SK-N-MC (cell line): ENCODE measurements around the gene HMOX1.
"Not testable (repeated sequence)": the region's sequence is repeated elsewhere in the genome, so short reads cannot be mapped to it uniquely, and the experiment has no call there.

Experiments used
- DNase-seq: peaks from one replicate; pipeline ENCODE4 v3.0.0-alpha.2; 2011; ENCODE audit warnings: low read depth, low spot score
- H3K27ac ChIP-seq: fragments of 200-600 bp; sonication (generic); 2 replicates; pipeline ENCODE4 v1.5.1; 2016; ENCODE audit warnings: mixed run types
- H3K36me3 ChIP-seq: fragments of 200-600 bp; sonication (generic); 2 replicates; pipeline ENCODE4 v1.6.1; 2017; ENCODE audit warnings: antibody characterized with exemption, low read length, mixed read lengths; ENCODE audit not compliant: insufficient read depth
- H3K4me3 ChIP-seq: fragments of 200-600 bp; sonication (generic); 2 replicates; pipeline ENCODE4 v1.5.1; 2016
- H3K9ac ChIP-seq: fragments of 200-600 bp; sonication (generic); 2 replicates; pipeline ENCODE4 v1.8.0; 2017; ENCODE audit warnings: mixed run types, mixed read lengths; ENCODE audit not compliant: insufficient read length
- H3K9me3 ChIP-seq: fragments of 200-600 bp; sonication (generic); 2 replicates; pipeline ENCODE4 v1.6.1; 2017; ENCODE audit warnings: low read depth, mild to moderate bottlenecking, antibody characterized with exemption, low read length, moderate library complexity, mixed read lengths
- EZH2 ChIP-seq: fragments of 200-600 bp; sonication (generic); IDR thresholded peaks from one replicate; pipeline ENCODE4 v1.6.1; 2017; ENCODE audit warnings: antibody characterized with exemption
- FOXP2 ChIP-seq: optimal IDR thresholded peaks from 2 replicates; pipeline ENCODE3; 2011; ENCODE audit warnings: mild to moderate bottlenecking, moderate library complexity; ENCODE audit not compliant: insufficient read depth; ENCODE audit errors: extremely low read length, control extremely low read depth
- POLR2AphosphoS5 ChIP-seq: IDR thresholded peaks from 2 replicates; pipeline ENCODE4 v1.6.1; 2012; ENCODE audit warnings: mild to moderate bottlenecking, low read depth, low read length, borderline replicate concordance

Gene HMOX1

DNA sequence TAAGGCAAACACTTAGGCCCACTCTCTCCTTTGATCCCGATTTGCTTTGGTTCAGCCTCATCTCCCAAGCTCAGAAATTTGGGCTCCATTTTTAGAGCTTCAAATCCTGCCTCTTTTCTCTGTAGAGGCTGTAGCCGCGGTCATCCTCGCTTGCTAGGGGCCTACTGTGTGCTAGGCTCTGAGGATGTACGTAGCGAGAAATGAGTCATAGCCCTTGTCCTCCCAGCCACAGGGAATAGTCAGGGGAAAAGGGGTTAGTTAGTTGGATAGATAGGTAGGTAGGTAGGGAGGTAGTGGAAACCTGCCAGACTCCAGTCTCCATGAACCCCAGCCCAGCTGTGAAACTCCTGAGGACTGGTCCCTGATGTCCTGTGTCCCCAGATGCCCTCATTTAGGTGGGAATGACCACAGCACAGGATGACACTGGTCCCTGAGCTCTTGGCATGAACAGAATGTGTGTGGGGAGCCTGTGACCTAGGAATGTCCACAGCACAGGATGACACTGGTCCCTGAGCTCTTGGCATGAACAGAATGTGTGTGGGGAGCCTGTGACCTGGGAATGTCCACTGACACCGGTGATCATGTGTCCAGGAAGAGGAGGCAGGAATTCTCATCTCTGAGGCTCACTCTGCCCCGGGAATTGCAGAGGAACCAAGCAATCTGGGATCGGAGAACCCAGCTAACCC, 21.4 kb upstream of the HMOX1 start:
- Histone ChIP-seq H3K9me3 (no peaks in the 10 kb centered on the region), H3K9ac (no peak overlapping the region), H3K36me3 (no peaks in the 10 kb centered on the region), H3K4me3 (no peak overlapping the region), H3K27ac (no peak overlapping the region)
- TF ChIP-seq EZH2 (no peak), POLR2AphosphoS5 (no peak), FOXP2 (no peak)
- no peak for DNase-seq

DNA sequence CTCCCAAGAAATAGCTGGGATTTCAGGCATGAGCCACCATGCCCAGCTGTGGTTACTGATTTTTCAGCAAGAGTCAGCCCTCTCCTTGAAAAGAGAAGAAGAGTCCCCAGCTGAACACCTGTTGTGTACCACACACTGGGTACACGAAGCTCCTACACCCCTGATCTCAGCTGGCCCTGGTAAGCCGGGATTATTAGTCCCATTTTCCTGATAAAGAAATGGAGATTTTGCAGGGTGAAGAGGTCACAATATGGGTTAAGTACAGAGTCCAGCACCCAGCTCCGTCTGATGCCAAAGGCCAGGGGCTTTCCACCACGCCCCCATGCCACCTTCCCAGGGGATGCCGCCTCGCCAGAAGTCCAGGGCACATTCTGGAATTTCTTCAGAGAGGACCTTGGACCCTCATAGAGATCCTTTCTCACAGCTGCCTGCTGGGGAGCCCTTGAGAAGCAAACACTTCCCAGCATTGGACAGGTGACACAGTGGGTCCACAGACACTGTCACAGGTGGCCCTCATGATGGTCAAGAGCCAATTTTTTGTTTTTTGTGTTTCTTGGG, 19.8 kb upstream of the HMOX1 start:
- no peak overlapping the region for H3K4me3 ChIP-seq
- no peak overlapping the region for H3K9ac ChIP-seq
- no peak for TF ChIP-seq EZH2
- no peak for TF ChIP-seq POLR2AphosphoS5
- no peak for TF ChIP-seq FOXP2
- DNase-seq = no peak
- H3K27ac ChIP-seq = no peak overlapping the region
- no peaks in the 10 kb centered on the region for H3K9me3 ChIP-seq
- no peaks in the 10 kb centered on the region for H3K36me3 ChIP-seq

DNA sequence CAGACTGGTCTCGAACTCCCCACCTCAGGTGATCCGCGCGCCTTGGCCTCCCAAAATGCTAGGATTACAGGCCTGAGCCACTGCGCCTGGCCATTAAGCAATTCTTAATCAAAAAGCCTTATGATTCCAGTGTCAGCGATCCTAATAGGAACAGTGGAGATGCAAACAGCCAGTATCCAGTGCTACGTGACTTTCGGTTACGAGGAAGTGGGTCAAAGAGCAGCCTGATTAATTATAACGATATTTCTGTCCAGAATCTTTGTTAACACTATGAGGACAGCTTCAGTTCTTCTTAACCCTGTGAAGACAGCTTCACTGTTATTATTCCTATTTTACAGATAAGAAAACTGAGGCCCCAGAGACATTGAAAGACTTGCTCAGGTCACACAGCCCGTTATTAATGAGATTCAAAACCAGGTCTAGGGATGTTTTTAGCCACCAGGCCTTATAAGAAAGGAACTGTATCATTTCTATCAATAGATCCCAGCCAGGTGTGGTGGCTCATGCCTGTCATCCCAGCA, 17.3 kb upstream of the HMOX1 start:
- Histone ChIP-seq H3K4me3 (no peak overlapping the region), H3K27ac (no peak overlapping the region), H3K36me3 (no peaks in the 10 kb centered on the region), H3K9me3 (no peaks in the 10 kb centered on the region), H3K9ac (no peak overlapping the region)
- no peak for TF ChIP-seq FOXP2
- no peak for TF ChIP-seq POLR2AphosphoS5
- TF ChIP-seq EZH2 = no peak
- no peak for DNase-seq

DNA sequence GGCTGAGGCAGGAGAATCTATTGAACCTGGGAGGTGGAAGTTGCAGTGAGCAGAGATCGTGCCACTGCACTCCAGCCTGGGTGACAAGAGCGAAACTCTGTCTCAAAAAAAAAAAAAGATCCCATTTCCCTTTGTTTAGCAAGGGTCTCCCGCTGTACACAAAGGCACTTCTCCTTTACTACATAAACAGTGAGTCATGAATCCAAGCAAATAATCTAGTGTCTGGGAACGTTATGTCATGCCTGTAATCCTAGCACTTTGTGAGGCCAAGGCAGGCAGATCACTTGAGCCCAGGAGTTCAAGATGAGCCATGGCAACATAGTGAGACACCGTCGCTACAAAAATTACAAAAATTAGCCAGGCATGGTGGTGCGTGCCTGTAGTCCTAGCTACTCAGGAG, 16.7 kb upstream of the HMOX1 start:
- DNase-seq, H3K36me3 ChIP-seq, H3K27ac ChIP-seq, H3K9me3 ChIP-seq, H3K4me3 ChIP-seq, H3K9ac ChIP-seq: not testable (repeated sequence)

DNA sequence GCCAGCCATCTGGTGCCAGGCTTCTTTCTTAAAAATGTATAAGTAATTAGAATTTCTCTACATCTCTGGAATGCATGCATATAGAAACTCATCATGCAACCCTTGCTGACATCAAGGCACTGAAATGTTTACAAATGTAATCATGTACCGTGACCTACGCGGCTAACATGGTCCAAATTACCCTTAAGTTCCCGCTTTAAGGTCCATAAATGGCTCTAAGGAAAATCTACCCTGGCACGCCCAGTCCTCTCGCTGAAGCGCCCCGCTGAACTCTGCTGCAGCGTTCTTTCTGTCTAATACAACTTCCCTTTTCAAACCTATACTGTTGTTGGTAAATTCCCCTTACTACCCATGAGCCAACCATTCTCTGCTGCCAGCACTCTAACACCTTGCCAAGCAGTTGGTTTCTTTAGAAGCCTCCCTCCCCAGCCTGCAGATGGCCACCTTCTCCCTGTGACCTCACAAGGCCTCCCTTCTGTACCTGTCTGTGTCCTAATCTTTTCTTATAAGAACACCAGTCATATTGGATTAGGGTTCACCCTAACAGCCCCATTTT, 13.5 kb upstream of the HMOX1 start:
- Histone ChIP-seq H3K36me3 (no peaks in the 10 kb centered on the region), H3K27ac (no peak overlapping the region), H3K9me3 (no peaks in the 10 kb centered on the region), H3K9ac (no peak overlapping the region), H3K4me3 (no peak overlapping the region)
- no peak for DNase-seq
- no peak for TF ChIP-seq EZH2
- no peak for TF ChIP-seq POLR2AphosphoS5
- no peak for TF ChIP-seq FOXP2

DNA sequence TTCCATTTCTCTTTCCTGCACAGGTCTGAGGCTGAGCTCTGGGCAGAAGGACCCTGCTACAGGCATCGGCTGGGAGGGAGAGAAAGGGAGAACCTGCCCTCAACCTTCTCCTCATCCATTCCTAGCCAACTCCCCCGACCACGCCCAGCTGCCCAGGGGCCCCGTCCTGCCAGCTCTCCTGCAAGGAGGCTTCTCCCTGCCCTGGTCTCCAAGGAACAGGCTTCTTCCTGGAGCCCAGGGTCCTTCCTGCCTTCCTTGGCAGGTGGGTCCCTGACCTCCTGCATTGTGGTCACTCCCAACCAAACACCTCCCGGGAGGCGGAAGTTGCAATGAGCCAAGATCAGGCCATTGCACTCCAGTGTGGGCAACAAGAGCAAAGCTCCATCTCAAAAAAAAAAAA, 12.5 kb upstream of the HMOX1 start:
- TF ChIP-seq EZH2 (no peak), POLR2AphosphoS5 (no peak), FOXP2 (no peak)
- H3K36me3 ChIP-seq = no peaks in the 10 kb centered on the region
- H3K9ac ChIP-seq = no peak overlapping the region
- no peak overlapping the region for H3K4me3 ChIP-seq
- no peak for DNase-seq
- no peaks in the 10 kb centered on the region for H3K9me3 ChIP-seq
- H3K27ac ChIP-seq = no peak overlapping the region

DNA sequence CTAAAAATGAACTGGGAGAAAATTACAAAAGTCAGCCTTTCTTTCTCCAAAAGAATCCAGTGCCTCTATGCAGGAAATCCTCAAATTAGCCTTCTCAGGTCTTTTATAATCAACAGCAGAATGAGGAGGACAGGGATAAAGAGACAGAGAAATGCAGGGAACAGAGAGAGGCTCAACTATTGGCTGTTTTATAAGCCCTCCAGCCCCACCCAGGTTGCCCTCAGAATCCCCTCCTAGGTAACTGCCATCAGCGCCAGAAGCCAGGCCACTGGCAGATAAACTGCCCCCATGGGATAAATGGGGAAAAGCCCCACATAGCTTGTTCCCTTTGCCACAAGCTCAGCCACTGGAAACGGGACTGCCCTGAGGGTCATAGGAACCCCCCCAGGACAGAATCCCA, 10.9 kb upstream of the HMOX1 start:
- no peak overlapping the region for H3K4me3 ChIP-seq
- TF ChIP-seq EZH2 (no peak), FOXP2 (no peak), POLR2AphosphoS5 (no peak)
- no peaks in the 10 kb centered on the region for H3K36me3 ChIP-seq
- H3K9me3 ChIP-seq = no peaks in the 10 kb centered on the region
- H3K27ac ChIP-seq = peak overlapping the region; percentile 51
- H3K9ac ChIP-seq = no peak overlapping the region
- DNase-seq = no peak

DNA sequence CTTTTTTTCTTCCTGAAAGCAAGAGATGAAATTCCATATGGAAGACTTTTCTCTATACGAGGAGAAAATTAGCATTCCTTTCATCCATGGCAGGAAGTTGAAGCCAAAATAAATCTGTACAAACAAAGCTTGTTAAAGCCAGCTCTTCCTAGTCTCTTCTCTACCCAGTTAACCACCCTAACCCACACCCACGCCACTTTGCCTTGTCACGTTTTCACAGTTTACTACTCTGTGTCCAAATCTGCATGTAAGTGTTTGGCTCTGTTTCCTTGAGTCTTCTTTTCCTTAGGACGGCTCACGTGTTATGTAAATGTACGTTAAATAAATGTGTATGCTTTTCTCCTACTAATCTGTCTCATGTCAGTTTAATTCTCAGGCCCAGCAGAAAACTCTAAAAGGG, 7.1 kb upstream of the HMOX1 start:
- H3K4me3 ChIP-seq = no peak overlapping the region
- no peaks in the 10 kb centered on the region for H3K36me3 ChIP-seq
- H3K9ac ChIP-seq = no peak overlapping the region
- no peaks in the 10 kb centered on the region for H3K9me3 ChIP-seq
- peak overlapping the region; percentile 82 for H3K27ac ChIP-seq
- no peak for TF ChIP-seq POLR2AphosphoS5
- no peak for TF ChIP-seq FOXP2
- no peak for TF ChIP-seq EZH2
- DNase-seq = no peak
